AG04450 (cell line): ENCODE results near the gene FAM163B. TPM values are rescaled to one million over a fixed set of nuclear protein-coding genes. Genes with fewer than 3 reads are reported as not detected.

ENCODE experiments used
- CTCF ChIA-PET: fragments of 300-600, 350-600 bp; formaldehyde crosslinking; extraction: SDS; loops from one replicate; lab custom pipeline; 2022; ENCODE audit warnings: antibody characterized with exemption, inconsistent platforms; lab: Charles Lee
- POLR2A ChIA-PET: fragments of 350-600 bp; formaldehyde crosslinking; extraction: SDS; loops from one replicate; lab custom pipeline; 2021; ENCODE audit warnings: antibody characterized with exemption, inconsistent platforms; lab: Yijun Ruan, JAX
- DNase-seq: peaks from one replicate; pipeline ENCODE4 v3.0.0-alpha.2; 2011; ENCODE audit warnings: low read depth, low spot score
- H3K27ac ChIP-seq: one replicate; pipeline ENCODE4 v1.5.1; 2012; ENCODE audit warnings: low read depth, low read length, control low read depth
- H3K27me3 ChIP-seq: one replicate; pipeline ENCODE4 v1.6.0; 2012; ENCODE audit warnings: low read length; ENCODE audit not compliant: control insufficient read depth, insufficient read depth
- H3K4me3 ChIP-seq: 2 replicates; pipeline ENCODE4 v1.5.1; 2011; ENCODE audit warnings: mild to moderate bottlenecking, low read depth, low read length, control low read depth
- H3K9me3 ChIP-seq: 2 replicates; pipeline ENCODE4 v1.5.1; 2012; ENCODE audit warnings: low read length; ENCODE audit not compliant: control insufficient read depth, insufficient read depth
- CTCF ChIP-seq: IDR thresholded peaks from 2 replicates; pipeline ENCODE4 v1.5.1; 2011; ENCODE audit warnings: low read depth, low read length, control low read depth, inconsistent platforms
- polyA plus RNA-seq: library from polyadenylated mRNA; depleted of rRNA; stranded (reverse); fragments of >200 nt; gene quantifications from 2 replicates; pipeline ENCODE4 v1.2.3, GENCODE V29; 2011

FAM163B gene
- polyA plus RNA-seq, 1 experiment, result not detected

GRCh38 chr9:133618726-133619125, 9.5 kb upstream of the FAM163B start:
- POLR2A ChIA-PET, result no interaction called here
- TF ChIP-seq CTCF, result no peak
- H3K27me3 ChIP-seq, result peaks cover 50% of the 10 kb centered on the region
- CTCF ChIA-PET, result interaction anchor here (0.7 kb wide), 2 partner anchors 87 to 375 kb away, joined by 3 to 4 read pairs; no protein-coding TSS in a partner anchor
- no peak overlapping the region for H3K4me3 ChIP-seq
- H3K27ac ChIP-seq, result no peak overlapping the region
- no peak for DNase-seq
- no peaks in the 10 kb centered on the region; the same call in 1 of the 2 replicates for H3K9me3 ChIP-seq

DNA sequence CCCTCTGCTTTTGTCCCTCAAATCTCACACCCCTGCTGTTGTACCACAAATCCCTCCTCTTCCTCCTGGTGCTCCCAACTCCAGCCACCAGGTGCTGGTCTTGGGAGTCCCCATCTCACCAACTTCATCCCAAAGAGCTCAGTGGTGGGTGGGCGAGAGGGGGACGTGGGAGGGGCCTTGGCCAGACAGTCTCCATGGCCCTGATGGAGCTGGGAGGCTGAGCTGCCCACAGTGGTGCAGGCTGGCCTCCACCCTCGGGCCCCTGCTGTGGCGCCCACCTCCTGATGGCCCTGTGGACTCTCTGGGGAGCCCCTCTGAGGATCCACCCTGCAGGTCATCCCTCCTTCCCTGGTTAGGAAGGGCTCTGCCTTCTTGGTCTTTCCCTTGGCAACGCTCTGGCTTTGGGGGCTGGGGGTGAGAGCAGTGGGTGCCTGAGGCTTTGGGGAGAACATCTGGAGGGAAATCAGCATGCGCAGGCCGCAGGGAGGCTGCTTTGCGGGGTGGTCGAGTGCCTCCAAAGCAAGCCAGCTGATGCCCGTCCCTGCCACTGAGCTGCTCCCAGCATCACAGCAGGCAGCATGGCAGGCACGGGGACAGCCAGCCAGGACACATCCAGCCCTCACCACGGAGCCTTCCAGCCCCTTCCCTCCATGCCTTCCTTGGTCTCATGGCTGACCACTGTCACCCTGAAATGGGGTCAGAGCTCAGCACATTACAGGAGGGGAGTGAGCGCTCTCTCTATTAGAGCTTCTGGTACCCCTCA, 7.6 kb upstream of the FAM163B start:
- DNase-seq, result no peak
- Histone ChIP-seq H3K9me3 (no peaks in the 10 kb centered on the region; the same call in 1 of the 2 replicates), H3K27me3 (peaks cover 45% of the 10 kb centered on the region), H3K27ac (no peak overlapping the region), H3K4me3 (no peak overlapping the region)
- POLR2A ChIA-PET, result no interaction called here
- TF ChIP-seq CTCF, result no peak
- CTCF ChIA-PET, result no interaction called here

- Histone ChIP-seq H3K27ac (no peak overlapping the region), H3K27me3 (peaks cover 41% of the 10 kb centered on the region), H3K9me3 (no peaks in the 10 kb centered on the region; the same call in 1 of the 2 replicates), H3K4me3 (no peak overlapping the region)
- TF ChIP-seq CTCF, result no peak
- POLR2A ChIA-PET, result no interaction called here
- DNase-seq, result no peak
- CTCF ChIA-PET, result no interaction called here
These were observed 6.5 kb upstream of the FAM163B start for GRCh38 chr9:133615606-133616188.

GRCh38 chr9:133615186-133615585, 6.0 kb upstream of the FAM163B start:
- peaks cover 43% of the 10 kb centered on the region for H3K27me3 ChIP-seq
- H3K4me3 ChIP-seq, result no peak overlapping the region
- no peak for DNase-seq
- ChIA-PET CTCF (no interaction called here), POLR2A (no interaction called here)
- H3K9me3 ChIP-seq, result no peaks in the 10 kb centered on the region; the same call in 1 of the 2 replicates
- TF ChIP-seq CTCF, result no peak
- H3K27ac ChIP-seq, result no peak overlapping the region

GRCh38 chr9:133614678-133615077, 5.5 kb upstream of the FAM163B start:
- H3K27me3 ChIP-seq, result peaks cover 47% of the 10 kb centered on the region
- DNase-seq, result no peak
- TF ChIP-seq CTCF, result no peak
- ChIA-PET CTCF (no interaction called here), POLR2A (no interaction called here)
- H3K9me3 ChIP-seq, result no peaks in the 10 kb centered on the region; the same call in 1 of the 2 replicates
- no peak overlapping the region for H3K4me3 ChIP-seq
- H3K27ac ChIP-seq, result no peak overlapping the region
